HCT116 (cell line): ENCODE results near the gene SERTAD4. TPM values are rescaled to one million over a fixed set of nuclear protein-coding genes. Genes with fewer than 3 reads are reported as not detected.

Experiments used
- ATAC-seq: fragments of 200-7000 bp; cut with Tn5 transposase; 2 replicates; pipeline ENCODE4 v1.9.1; 2020; ENCODE audit warnings: mild to moderate bottlenecking, moderate library complexity
- BruUV-seq: library from RNA; stranded (reverse); fragments of 400-500 nt; replicated peaks from 2 replicates; lab custom pipeline; 2021; lab: Mats Ljungman, UMichigan
- CTCF ChIA-PET: fragments of 300-600 bp; sonication (Branson Sonifier 250); formaldehyde crosslinking; loops from one replicate; lab custom pipeline; 2021; ENCODE audit warnings: antibody characterized with exemption; lab: Charles Lee
- POLR2A ChIA-PET: fragments of 300-600, 350-600 bp; sonication (Branson Sonifier 250); formaldehyde crosslinking; loops from one replicate; lab custom pipeline; 2021; ENCODE audit warnings: antibody characterized with exemption; lab: Charles Lee
- RAD21 ChIA-PET, 2 experiments: fragments of 300-600 bp; sonication (Branson Sonifier 250); formaldehyde crosslinking; loops; one replicate each; lab custom pipeline; 2023; ENCODE audit warnings: low total read pairs in 2 of 2; ENCODE audit not compliant: uncharacterized antibody in 2 of 2, unreplicated experiment in 2 of 2, low non-redundant PET in 1 of 2; lab: Charles Lee
- DNase-seq: peaks from one replicate; pipeline ENCODE4 v3.0.0-alpha.2; 2010; ENCODE audit warnings: low read depth, low spot score
- H2AFZ ChIP-seq: fragments of 200-600 bp; shearing (Covaris generic), sonication (generic); 2 replicates; pipeline ENCODE4 v1.6.1; 2017; ENCODE audit warnings: low read depth, mixed run types, mixed read lengths, antibody characterized with exemption, low read length; ENCODE audit not compliant: poor library complexity, severe bottlenecking
- H3K27ac ChIP-seq: 2 replicates; pipeline ENCODE4 v1.5.1; 2012; ENCODE audit warnings: low read depth, low read length
- H3K27me3 ChIP-seq: fragments of 200-600 bp; sonication (generic); 2 replicates; pipeline ENCODE4 v1.6.1; 2016; ENCODE audit warnings: mixed run types, low read length, mixed read lengths; ENCODE audit not compliant: insufficient read depth
- H3K36me3 ChIP-seq, 2 experiments: fragments of 200-500 bp in 1 of 2; fragments of 200-600 bp in 1 of 2; sonication (Bioruptor generic) in 1 of 2; sonication (generic) in 1 of 2; 2 replicates each; pipeline versions ENCODE4 v1.5.1 to v1.6.1; 2014 to 2016; ENCODE audit warnings: low read length in 2 of 2, inconsistent platforms in 1 of 2, mixed read lengths in 1 of 2, mixed run types in 1 of 2; ENCODE audit not compliant: insufficient read depth in 2 of 2, control insufficient read depth in 1 of 2
- H3K4me1 ChIP-seq, 2 experiments: fragments of 200-600 bp in 1 of 2; sonication (generic) in 1 of 2; 2 replicates each; pipeline versions ENCODE4 v1.5.1 to v1.6.1; 2012 to 2017; ENCODE audit warnings: low read length in 2 of 2, inconsistent platforms in 1 of 2, mild to moderate bottlenecking in 1 of 2, mixed read lengths in 1 of 2, mixed run types in 1 of 2, moderate library complexity in 1 of 2; ENCODE audit not compliant: insufficient read depth in 2 of 2, control insufficient read depth in 1 of 2
- H3K4me2 ChIP-seq: fragments of 200-600 bp; sonication (generic); 2 replicates; pipeline ENCODE4 v1.6.1; 2017; ENCODE audit warnings: mixed run types, low read length, mixed read lengths
- H3K4me3 ChIP-seq, 2 experiments: fragments of 200-600 bp in 1 of 2; sonication (generic) in 1 of 2; replicated peaks in 1 of 2; 2 replicates each; pipeline ENCODE4 v1.5.1; 2011 to 2016; ENCODE audit warnings: low read length in 2 of 2, control low read depth in 1 of 2, low read depth in 1 of 2, mild to moderate bottlenecking in 1 of 2, mixed read lengths in 1 of 2, mixed run types in 1 of 2
- H3K79me2 ChIP-seq: fragments of 200-600 bp; sonication (generic); 2 replicates; pipeline ENCODE4 v1.6.1; 2017; ENCODE audit warnings: mild to moderate bottlenecking, mixed run types, low read length, moderate library complexity, mixed read lengths; ENCODE audit not compliant: insufficient read depth
- H3K9ac ChIP-seq: fragments of 200-600 bp; sonication (generic); 2 replicates; pipeline ENCODE4 v1.6.1; 2016; ENCODE audit warnings: low read length, mixed read lengths
- H3K9me2 ChIP-seq: fragments of 200-600 bp; sonication (generic), shearing (Covaris generic); 2 replicates; pipeline ENCODE4 v1.6.1; 2017; ENCODE audit warnings: mixed run types, mild to moderate bottlenecking, moderate library complexity; ENCODE audit not compliant: insufficient read depth
- H3K9me3 ChIP-seq, 2 experiments: fragments of 200-500 bp in 1 of 2; fragments of 200-600 bp in 1 of 2; sonication (Bioruptor generic) in 1 of 2; sonication (generic) in 1 of 2; 2 replicates each; pipeline ENCODE4 v1.6.1; 2014 to 2017; ENCODE audit warnings: low read length in 2 of 2, mixed read lengths in 2 of 2, inconsistent platforms in 1 of 2, low read depth in 1 of 2, mild to moderate bottlenecking in 1 of 2, mixed run types in 1 of 2, moderate library complexity in 1 of 2; ENCODE audit not compliant: control insufficient read depth in 1 of 2, insufficient read depth in 1 of 2
- H4K20me1 ChIP-seq: fragments of 200-600 bp; sonication (generic), shearing (Covaris generic); 2 replicates; pipeline ENCODE4 v1.6.1; 2017; ENCODE audit warnings: mixed run types, mild to moderate bottlenecking, moderate library complexity; ENCODE audit not compliant: insufficient read depth
- CBX3 ChIP-seq: IDR thresholded peaks from 2 replicates; pipeline ENCODE4 v1.6.1; 2012; ENCODE audit warnings: low read depth
- EGR1 ChIP-seq: IDR thresholded peaks from 2 replicates; pipeline ENCODE4 v1.6.1; 2012; ENCODE audit warnings: low read depth
- ELF1 ChIP-seq: IDR thresholded peaks from 2 replicates; pipeline ENCODE4 v1.6.1; 2012; ENCODE audit warnings: low read depth, borderline replicate concordance
- EZH2 ChIP-seq: fragments of 200-600 bp; sonication (generic); IDR thresholded peaks from 2 replicates; pipeline ENCODE4 v1.6.1; 2017; ENCODE audit warnings: antibody characterized with exemption, mixed run types
- EZH2phosphoT487 ChIP-seq: fragments of 200-600 bp; IDR thresholded peaks from 2 replicates; pipeline ENCODE4 v1.6.1; 2018; ENCODE audit warnings: antibody characterized with exemption, borderline replicate concordance
- FOSL1 ChIP-seq: IDR thresholded peaks from 2 replicates; pipeline ENCODE4 v1.6.1; 2012; ENCODE audit warnings: low read depth
- POLR2A ChIP-seq: IDR thresholded peaks from 2 replicates; pipeline ENCODE4 v1.7.0; 2011; ENCODE audit warnings: borderline replicate concordance; ENCODE audit not compliant: insufficient read depth, insufficient read length; ENCODE audit errors: extremely low read depth
- POLR2AphosphoS5 ChIP-seq: IDR thresholded peaks from 2 replicates; pipeline ENCODE4 v1.6.1; 2011; ENCODE audit warnings: mild to moderate bottlenecking, low read depth, low read length, moderate library complexity
- SIN3A ChIP-seq: IDR thresholded peaks from 2 replicates; pipeline ENCODE4 v1.6.1; 2012; ENCODE audit warnings: low read depth
- SP1 ChIP-seq: IDR thresholded peaks from 2 replicates; pipeline ENCODE4 v1.6.1; 2012; ENCODE audit warnings: low read depth
- TCF7L2 ChIP-seq: IDR thresholded peaks from 2 replicates; pipeline ENCODE4 v1.7.0; 2011; ENCODE audit warnings: borderline replicate concordance, inconsistent platforms; ENCODE audit not compliant: insufficient read depth, insufficient read length; ENCODE audit errors: extremely low read depth
- ZNF274 ChIP-seq: fragments of 200-500 bp; sonication (Bioruptor generic); IDR thresholded peaks from 2 replicates; pipeline ENCODE4 v1.6.1; 2014; ENCODE audit warnings: mild to moderate bottlenecking, low read depth, low read length, inconsistent platforms
- intact Hi-C: fragments of 100-400 bp; cut with micrococcal nuclease; formaldehyde crosslinking; loops from 2 replicates; pipeline ENCODE4 v1.10.0; 2022
- total RNA-seq: library from RNA; stranded (reverse); gene quantifications from one replicate; pipeline ENCODE4 v1.2.1, GENCODE V29; 2021; ENCODE audit not compliant: unreplicated experiment
- TF ChIP-seq, protein P1 (sequence below): IDR thresholded peaks from 2 replicates; pipeline ENCODE4 v1.6.1; 2012
- TF ChIP-seq, protein P2 (sequence below): IDR thresholded peaks from 2 replicates; pipeline ENCODE4 v1.6.1; 2011; ENCODE audit warnings: mild to moderate bottlenecking, low read length, moderate library complexity; ENCODE audit not compliant: insufficient replicate concordance; ENCODE audit errors: extremely low read depth
- TF ChIP-seq, protein P3 (sequence below), 3 experiments: fragments of 200-600 bp in 1 of 3; sonication (generic) in 1 of 3; IDR thresholded peaks in 2 of 3; conservative IDR thresholded peaks in 1 of 3; 2 replicates each; pipeline ENCODE4 v1.5.1; 2012 to 2017; ENCODE audit warnings: low read depth in 2 of 3, low read length in 2 of 3, antibody characterized with exemption in 1 of 3, borderline replicate concordance in 1 of 3, control low read depth in 1 of 3, mild to moderate bottlenecking in 1 of 3, mixed read lengths in 1 of 3, mixed run types in 1 of 3, moderate library complexity in 1 of 3; ENCODE audit not compliant: insufficient read depth in 1 of 3
- TF ChIP-seq, protein P4 (sequence below): IDR thresholded peaks from 2 replicates; pipeline ENCODE4 v1.6.1; 2012

The SERTAD4 gene
- total RNA-seq, 1 experiment from 2014 or later, result 0.07 TPM

DNA sequence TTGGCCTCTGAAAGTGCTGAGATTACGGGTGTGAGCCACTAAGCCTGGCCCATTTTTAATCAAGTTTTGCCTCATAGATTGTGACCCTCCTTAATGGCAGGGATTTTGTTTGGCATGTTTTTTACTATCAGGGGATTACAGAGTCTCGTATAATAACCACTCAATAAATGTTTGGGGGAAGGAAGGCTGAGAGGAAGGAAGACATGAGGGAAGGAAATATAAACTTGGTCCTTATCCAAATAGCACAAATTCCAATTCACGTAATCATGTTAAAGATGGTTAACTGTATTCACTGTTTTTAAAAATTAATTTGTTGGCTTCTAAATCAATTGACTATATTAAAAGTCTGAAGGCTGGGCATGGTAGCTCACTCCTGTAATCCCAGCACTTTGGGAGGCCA lies 30.9 kb upstream of the SERTAD4 start:
- Histone ChIP-seq H3K79me2 (no peaks in the 10 kb centered on the region), H3K9me2 (no peaks in the 10 kb centered on the region), H3K9me3 (no peaks in the 10 kb centered on the region), H3K9ac (no peak overlapping the region), H3K27ac (no peak overlapping the region), H3K4me1 (no peaks in the 10 kb centered on the region), H2AFZ (no peak overlapping the region), H3K27me3 (no peaks in the 10 kb centered on the region)
- no peak for DNase-seq
- no peak for ATAC-seq
- no TSS peak for BruUV-seq
- intact Hi-C loops, result no loop called here
- POLR2A ChIA-PET, result no interaction called here
- TF ChIP-seq, protein P1, sequence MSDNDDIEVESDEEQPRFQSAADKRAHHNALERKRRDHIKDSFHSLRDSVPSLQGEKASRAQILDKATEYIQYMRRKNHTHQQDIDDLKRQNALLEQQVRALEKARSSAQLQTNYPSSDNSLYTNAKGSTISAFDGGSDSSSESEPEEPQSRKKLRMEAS, result no peak
- TF ChIP-seq, protein P2, sequence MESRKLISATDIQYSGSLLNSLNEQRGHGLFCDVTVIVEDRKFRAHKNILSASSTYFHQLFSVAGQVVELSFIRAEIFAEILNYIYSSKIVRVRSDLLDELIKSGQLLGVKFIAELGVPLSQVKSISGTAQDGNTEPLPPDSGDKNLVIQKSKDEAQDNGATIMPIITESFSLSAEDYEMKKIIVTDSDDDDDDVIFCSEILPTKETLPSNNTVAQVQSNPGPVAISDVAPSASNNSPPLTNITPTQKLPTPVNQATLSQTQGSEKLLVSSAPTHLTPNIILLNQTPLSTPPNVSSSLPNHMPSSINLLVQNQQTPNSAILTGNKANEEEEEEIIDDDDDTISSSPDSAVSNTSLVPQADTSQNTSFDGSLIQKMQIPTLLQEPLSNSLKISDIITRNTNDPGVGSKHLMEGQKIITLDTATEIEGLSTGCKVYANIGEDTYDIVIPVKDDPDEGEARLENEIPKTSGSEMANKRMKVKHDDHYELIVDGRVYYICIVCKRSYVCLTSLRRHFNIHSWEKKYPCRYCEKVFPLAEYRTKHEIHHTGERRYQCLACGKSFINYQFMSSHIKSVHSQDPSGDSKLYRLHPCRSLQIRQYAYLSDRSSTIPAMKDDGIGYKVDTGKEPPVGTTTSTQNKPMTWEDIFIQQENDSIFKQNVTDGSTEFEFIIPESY, result no peak
- TF ChIP-seq CBX3 (no peak), ELF1 (no peak), SIN3A (no peak), TCF7L2 (no peak), POLR2AphosphoS5 (no peak), FOSL1 (no peak), SP1 (no peak), EZH2 (no peak), EZH2phosphoT487 (no peak), POLR2A (no peak), EGR1 (no peak), ZNF274 (no peak)
- TF ChIP-seq, protein P3, sequence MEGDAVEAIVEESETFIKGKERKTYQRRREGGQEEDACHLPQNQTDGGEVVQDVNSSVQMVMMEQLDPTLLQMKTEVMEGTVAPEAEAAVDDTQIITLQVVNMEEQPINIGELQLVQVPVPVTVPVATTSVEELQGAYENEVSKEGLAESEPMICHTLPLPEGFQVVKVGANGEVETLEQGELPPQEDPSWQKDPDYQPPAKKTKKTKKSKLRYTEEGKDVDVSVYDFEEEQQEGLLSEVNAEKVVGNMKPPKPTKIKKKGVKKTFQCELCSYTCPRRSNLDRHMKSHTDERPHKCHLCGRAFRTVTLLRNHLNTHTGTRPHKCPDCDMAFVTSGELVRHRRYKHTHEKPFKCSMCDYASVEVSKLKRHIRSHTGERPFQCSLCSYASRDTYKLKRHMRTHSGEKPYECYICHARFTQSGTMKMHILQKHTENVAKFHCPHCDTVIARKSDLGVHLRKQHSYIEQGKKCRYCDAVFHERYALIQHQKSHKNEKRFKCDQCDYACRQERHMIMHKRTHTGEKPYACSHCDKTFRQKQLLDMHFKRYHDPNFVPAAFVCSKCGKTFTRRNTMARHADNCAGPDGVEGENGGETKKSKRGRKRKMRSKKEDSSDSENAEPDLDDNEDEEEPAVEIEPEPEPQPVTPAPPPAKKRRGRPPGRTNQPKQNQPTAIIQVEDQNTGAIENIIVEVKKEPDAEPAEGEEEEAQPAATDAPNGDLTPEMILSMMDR (IDR thresholded peaks at IDR 0.05 in 2 of 3, conservative IDR thresholded peaks at IDR 0.05 in 1 of 3; ENCODE audit: borderline replicate concordance in 1 of 3, insufficient read depth in 1 of 3, low read depth in 2 of 3, low read length in 2 of 3), result no peak
- TF ChIP-seq, protein P4, sequence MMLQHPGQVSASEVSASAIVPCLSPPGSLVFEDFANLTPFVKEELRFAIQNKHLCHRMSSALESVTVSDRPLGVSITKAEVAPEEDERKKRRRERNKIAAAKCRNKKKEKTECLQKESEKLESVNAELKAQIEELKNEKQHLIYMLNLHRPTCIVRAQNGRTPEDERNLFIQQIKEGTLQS, result no peak
- TF ChIP-seq, all 23 proteins: peak for 0
- CTCF ChIA-PET, result no interaction called here
- H3K4me3 ChIP-seq, result no peak overlapping the region
- no peak overlapping the region for H3K4me2 ChIP-seq
- RAD21 ChIA-PET, result no interaction called here
- no peaks in the 10 kb centered on the region for H4K20me1 ChIP-seq
- H3K36me3 ChIP-seq, result no peaks in the 10 kb centered on the region
